Endothelial cell of coronary artery (primary cell): ENCODE data around the gene B2M. TPM values are rescaled to one million over a fixed set of nuclear protein-coding genes. Genes with fewer than 3 reads are reported as not detected.

Experiments used
- total RNA-seq: library from RNA; depleted of rRNA; stranded (reverse); fragments of >200 nt; gene quantifications from 2 replicates; pipeline ENCODE4 v1.2.3, GENCODE V29; 2014

B2M gene
- total RNA-seq, result 1,743 and 1,840 TPM in 2 replicates

GRCh38 chr15:44711096-44711742 is at the start of gene B2M, which contains the start of gene PATL2:
Gene B2M (plus strand): TSS chr15:44711517. CDS start chr15:44711547, 30 bp downstream.
Gene PATL2 (minus strand): TSS chr15:44711323. CDS start chr15:44676490, 34,833 bp downstream.

GRCh38 chr15:44663410-44664308 is 47.7 kb upstream of the B2M start, which contains the start of gene SPG11:
Gene SPG11 (minus strand): TSS chr15:44663662. CDS start chr15:44663647, 15 bp downstream.

GRCh38 chr15:44736181-44736765 is 25.0 kb downstream of the B2M start, which contains the start of gene TRIM69:
Gene TRIM69 (plus strand): TSS chr15:44736528. CDS start chr15:44736705, 177 bp downstream.

Other genes with a start within 250 kb of the B2M start
- gene EIF3J, start 174.4 kb upstream of the B2M start, total RNA-seq, result 43.6 and 48.1 TPM in 2 replicates
- 32.7 and 53.6 TPM in 2 replicates for gene SPG11, start 47.9 kb upstream of the B2M start, total RNA-seq
- gene PATL2, start 194 bp upstream of the B2M start, total RNA-seq, result under 0.01 and 0.09 TPM in 2 replicates
- 8.2 and 9.3 TPM in 2 replicates for gene TRIM69, start 25.0 kb downstream of the B2M start, total RNA-seq
- not detected in 2 replicates for gene TERB2, start 245.2 kb downstream of the B2M start, total RNA-seq